IPS-15b (cell line): ENCODE measurements around the gene CRABP2.

Experiments used
- H3K27me3 ChIP-seq: one replicate; pipeline ENCODE4 v1.6.1; 2013; ENCODE audit warnings: low read length; ENCODE audit not compliant: control insufficient read depth, insufficient read depth
- H3K36me3 ChIP-seq: one replicate; pipeline ENCODE4 v1.6.1; 2013; ENCODE audit warnings: low read length; ENCODE audit not compliant: control insufficient read depth, insufficient read depth
- H3K4me1 ChIP-seq: one replicate; pipeline ENCODE4 v1.6.1; 2013; ENCODE audit warnings: mild to moderate bottlenecking, low read length; ENCODE audit not compliant: control insufficient read depth, insufficient read depth
- H3K4me3 ChIP-seq: one replicate; pipeline ENCODE4 v1.5.1; 2013; ENCODE audit warnings: low read depth, low read length
- H3K9ac ChIP-seq: one replicate; pipeline ENCODE4 v1.6.1; 2013; ENCODE audit warnings: low read depth, mild to moderate bottlenecking, low read length
- H3K9me3 ChIP-seq: one replicate; pipeline ENCODE4 v1.6.1; 2013; ENCODE audit warnings: mild to moderate bottlenecking, low read length; ENCODE audit not compliant: control insufficient read depth, insufficient read depth

Gene CRABP2

DNA sequence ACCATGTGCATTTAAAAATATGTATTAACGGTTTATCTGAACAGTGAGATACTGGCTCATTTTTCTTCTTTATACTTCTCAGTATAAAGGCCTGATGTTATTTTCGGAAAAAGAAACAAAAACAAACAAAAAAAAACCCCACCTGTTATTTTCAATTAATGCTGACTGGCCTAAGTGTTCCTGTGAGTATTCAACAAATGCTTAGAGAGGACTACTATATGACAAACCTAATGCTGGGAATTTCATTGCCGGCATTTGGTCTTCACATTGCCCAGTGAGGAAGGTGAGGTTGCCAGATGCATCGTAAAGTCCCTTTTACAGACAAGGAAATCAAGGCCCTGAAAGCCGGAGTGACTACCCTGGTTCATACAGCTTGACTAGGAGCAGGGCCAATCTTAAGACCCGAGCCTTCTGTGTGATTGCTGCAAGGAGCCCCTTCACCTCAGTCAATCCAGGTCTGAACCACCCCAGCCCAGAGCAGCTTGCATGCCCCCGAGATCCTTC, 34.9 kb upstream of the CRABP2 start:
- Histone ChIP-seq H3K9me3 (no peaks in the 10 kb centered on the region), H3K4me1 (peaks cover 5% of the 10 kb centered on the region), H3K36me3 (peaks cover 28% of the 10 kb centered on the region), H3K4me3 (peak overlapping the region; percentile 96), H3K9ac (peak overlapping the region; percentile 94), H3K27me3 (no peaks in the 10 kb centered on the region)

- Histone ChIP-seq H3K4me3 (no peak overlapping the region), H3K9ac (no peak overlapping the region), H3K27me3 (no peaks in the 10 kb centered on the region), H3K36me3 (peaks cover 19% of the 10 kb centered on the region), H3K4me1 (peaks cover 5% of the 10 kb centered on the region), H3K9me3 (no peaks in the 10 kb centered on the region)
Measured at GRCh38 chr1:156738916-156739315, 33.5 kb upstream of the CRABP2 start.

DNA sequence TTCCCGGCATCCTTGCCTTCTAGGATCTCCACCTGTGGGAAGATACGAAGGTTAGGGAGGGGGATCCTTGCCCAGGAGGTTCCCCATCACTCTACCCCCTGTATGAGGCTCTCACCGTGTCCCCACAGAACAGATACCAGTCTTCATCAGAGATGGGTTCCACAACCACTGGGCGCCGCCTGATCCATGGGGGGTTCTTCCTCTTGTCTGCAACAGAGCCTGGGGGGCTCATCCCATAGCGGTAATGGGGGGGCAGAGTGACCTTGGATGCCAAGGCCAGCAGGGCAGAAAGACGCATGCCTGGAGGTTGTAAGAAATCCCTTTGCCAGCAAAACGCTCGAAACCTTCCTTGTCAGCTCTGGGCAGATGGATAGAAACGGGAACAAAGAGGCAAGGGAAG, 33.0 kb upstream of the CRABP2 start:
- H3K4me3 ChIP-seq, result no peak overlapping the region
- H3K36me3 ChIP-seq, result peaks cover 14% of the 10 kb centered on the region
- H3K9ac ChIP-seq, result no peak overlapping the region
- peaks cover 5% of the 10 kb centered on the region for H3K4me1 ChIP-seq
- no peaks in the 10 kb centered on the region for H3K27me3 ChIP-seq
- H3K9me3 ChIP-seq, result no peaks in the 10 kb centered on the region

DNA sequence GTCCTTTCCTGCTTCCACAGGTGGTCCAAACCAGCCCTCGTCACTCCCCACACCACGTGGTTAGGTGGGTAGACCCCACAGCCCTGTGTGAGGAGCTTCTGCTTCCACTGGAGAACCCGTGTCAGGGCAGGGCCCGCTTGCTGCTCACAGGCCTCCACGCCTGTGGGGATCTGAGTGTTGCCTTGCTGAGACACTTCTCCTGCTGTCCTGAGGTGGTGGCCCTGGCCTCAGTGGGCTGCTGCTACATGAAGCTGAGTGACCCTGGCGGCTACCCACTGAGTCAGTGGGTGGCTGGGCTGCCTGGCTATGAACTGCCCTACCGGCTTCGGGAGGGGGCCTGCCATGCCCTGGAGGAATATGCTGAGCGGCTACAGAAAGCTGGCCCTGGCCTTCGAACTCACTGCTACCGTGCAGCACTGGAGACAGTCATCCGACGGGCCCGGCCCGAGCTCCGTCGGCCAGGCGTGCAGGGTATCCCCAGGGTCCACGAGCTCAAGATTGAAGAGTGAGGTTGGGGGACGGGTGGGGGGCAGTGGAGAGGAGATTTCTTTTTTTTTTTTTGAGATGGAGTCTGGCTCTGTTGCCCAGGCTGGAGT, 28.7 kb upstream of the CRABP2 start:
- Histone ChIP-seq H3K27me3 (no peaks in the 10 kb centered on the region), H3K4me3 (no peak overlapping the region), H3K36me3 (peaks cover 7% of the 10 kb centered on the region), H3K4me1 (peaks cover 7% of the 10 kb centered on the region), H3K9me3 (no peaks in the 10 kb centered on the region), H3K9ac (no peak overlapping the region)

- H3K9ac ChIP-seq, result peak within 1 kb of the TSS; percentile 85
- no peaks in the 10 kb centered on the region for H3K27me3 ChIP-seq
- H3K4me1 ChIP-seq, result peaks cover 21% of the 10 kb centered on the region
- no peaks in the 10 kb centered on the region for H3K9me3 ChIP-seq
- peaks cover 8% of the 10 kb centered on the region for H3K36me3 ChIP-seq
- peak within 1 kb of the TSS; percentile 99 for H3K4me3 ChIP-seq
Measured at GRCh38 chr1:156728599-156729462, 23.4 kb upstream of the CRABP2 start, which contains the start of gene ISG20L2. TSS of gene ISG20L2 (minus strand) at chr1:156728766. CDS start at chr1:156727652, 1,114 bp downstream.

GRCh38 chr1:156727926-156728598, 22.7 kb upstream of the CRABP2 start, which contains the start of gene METTL25B:
TSS of gene METTL25B (plus strand) at chr1:156728469. CDS start at chr1:156729105, 636 bp downstream.
- H3K4me1 ChIP-seq, result peaks cover 21% of the 10 kb centered on the region
- peak within 1 kb of the TSS; percentile 99 for H3K4me3 ChIP-seq
- peaks cover 16% of the 10 kb centered on the region for H3K36me3 ChIP-seq

GRCh38 chr1:156727492-156727891, 22.1 kb upstream of the CRABP2 start:
- H3K4me1 ChIP-seq, result peaks cover 21% of the 10 kb centered on the region
- no peaks in the 10 kb centered on the region for H3K27me3 ChIP-seq
- peaks cover 21% of the 10 kb centered on the region for H3K36me3 ChIP-seq
- peak overlapping the region; percentile 85 for H3K9ac ChIP-seq
- H3K4me3 ChIP-seq, result peak overlapping the region; percentile 99
- no peaks in the 10 kb centered on the region for H3K9me3 ChIP-seq

More at GRCh38 chr1:156727926-156728598, 22.7 kb upstream of the CRABP2 start, which contains the start of gene METTL25B:
- Histone ChIP-seq H3K27me3 (no peaks in the 10 kb centered on the region), H3K9me3 (no peaks in the 10 kb centered on the region), H3K9ac (peak within 1 kb of the TSS; percentile 85)

DNA sequence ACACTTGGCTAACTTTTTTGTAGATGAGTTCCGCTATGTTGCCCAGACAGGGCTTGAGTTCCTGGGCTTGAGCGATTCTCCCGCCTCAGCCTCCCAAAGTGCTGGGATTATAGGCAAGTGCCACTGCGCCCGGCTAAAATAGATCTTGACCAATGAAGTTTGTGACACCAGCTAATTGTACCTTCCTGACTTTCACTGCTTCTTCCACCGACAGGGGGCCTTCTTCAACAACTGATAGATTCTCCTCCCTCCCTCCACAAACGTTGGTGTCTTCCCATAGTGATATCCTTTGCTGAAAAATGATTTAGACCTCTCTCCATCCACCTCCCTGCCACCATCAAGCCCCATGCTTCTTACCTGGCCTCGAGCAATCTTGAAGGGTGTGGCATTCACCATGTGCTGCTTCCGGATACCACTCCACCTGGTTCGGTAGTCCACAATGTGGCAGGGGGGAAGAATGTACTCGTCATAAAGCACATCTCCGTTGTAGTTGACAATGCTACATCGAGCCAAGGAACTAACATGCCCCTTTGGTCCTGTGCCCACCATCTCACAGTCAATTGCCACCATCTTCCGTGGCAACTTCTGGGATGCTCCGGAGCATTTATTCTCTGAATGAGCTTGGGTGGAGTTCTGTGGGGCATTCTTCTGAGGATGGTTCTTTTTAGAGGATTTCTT, 21.3 kb upstream of the CRABP2 start:
- Histone ChIP-seq H3K4me1 (peaks cover 21% of the 10 kb centered on the region), H3K9ac (no peak overlapping the region), H3K27me3 (no peaks in the 10 kb centered on the region), H3K4me3 (peak overlapping the region; percentile 99), H3K36me3 (peaks cover 26% of the 10 kb centered on the region), H3K9me3 (no peaks in the 10 kb centered on the region)

DNA sequence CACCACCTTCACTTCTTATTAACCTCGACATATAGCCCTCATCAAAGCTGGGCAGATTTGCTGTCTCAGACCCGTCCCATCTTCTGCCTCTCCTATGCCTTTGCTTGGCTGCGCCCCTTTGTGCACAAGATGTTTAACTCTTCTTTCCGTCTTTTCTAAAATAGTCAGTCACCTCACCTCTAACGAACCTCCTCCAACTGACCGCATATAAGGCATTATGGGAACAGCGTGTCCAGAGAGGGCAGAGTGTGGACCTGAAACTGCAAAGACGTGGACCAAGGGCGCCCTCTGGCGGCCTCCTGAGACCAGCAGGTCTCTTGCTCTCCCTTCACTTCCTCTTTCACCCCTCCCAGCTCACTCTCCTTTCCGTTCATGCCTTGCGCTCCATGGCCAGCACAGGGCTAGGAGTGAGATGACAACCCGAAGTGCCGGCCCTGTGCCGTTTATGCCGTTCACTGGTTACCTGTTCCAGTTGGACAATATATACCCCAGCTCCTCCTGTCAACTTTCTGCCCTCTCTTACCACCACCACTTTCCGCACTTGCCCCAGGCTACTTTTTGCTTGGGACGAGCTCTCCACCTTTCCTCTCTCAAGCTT, 20.4 kb upstream of the CRABP2 start:
- Histone ChIP-seq H3K4me1 (peaks cover 21% of the 10 kb centered on the region), H3K9me3 (no peaks in the 10 kb centered on the region), H3K36me3 (peaks cover 32% of the 10 kb centered on the region), H3K27me3 (no peaks in the 10 kb centered on the region), H3K9ac (peak overlapping the region; percentile 32), H3K4me3 (peak overlapping the region; percentile 99)

- peaks cover 32% of the 10 kb centered on the region for H3K36me3 ChIP-seq
Measured at GRCh38 chr1:156721535-156721934, 16.2 kb upstream of the CRABP2 start.

GRCh38 chr1:156721131-156721530, 15.7 kb upstream of the CRABP2 start:
- Histone ChIP-seq H3K4me1 (peaks cover 9% of the 10 kb centered on the region), H3K27me3 (no peaks in the 10 kb centered on the region), H3K36me3 (peaks cover 32% of the 10 kb centered on the region), H3K9me3 (no peaks in the 10 kb centered on the region), H3K4me3 (no peak overlapping the region), H3K9ac (no peak overlapping the region)

More at GRCh38 chr1:156721535-156721934, 16.2 kb upstream of the CRABP2 start:
- no peak overlapping the region for H3K9ac ChIP-seq
- no peaks in the 10 kb centered on the region for H3K9me3 ChIP-seq
- peaks cover 9% of the 10 kb centered on the region for H3K4me1 ChIP-seq
- H3K4me3 ChIP-seq, result no peak overlapping the region
- no peaks in the 10 kb centered on the region for H3K27me3 ChIP-seq
